ENCODE measurements around the gene MX2. TPM values are rescaled to one million over a fixed set of nuclear protein-coding genes. Genes with fewer than 3 reads are reported as not detected.
A peak's percentile ranks its signal among the peaks of the same experiment; 100 is the strongest.
"Not testable (repeated sequence)": the region's sequence is repeated elsewhere in the genome, so short reads cannot be mapped to it uniquely, and the experiment has no call there.

Gene MX2
- total and polyA plus RNA-seq, 9 of the 15 experiments (the other 6 are each of a cell fraction or from before 2014, with no cell fraction given), result 0.10 to 0.95 (median 0.47) TPM; not detected in 1

DNA sequence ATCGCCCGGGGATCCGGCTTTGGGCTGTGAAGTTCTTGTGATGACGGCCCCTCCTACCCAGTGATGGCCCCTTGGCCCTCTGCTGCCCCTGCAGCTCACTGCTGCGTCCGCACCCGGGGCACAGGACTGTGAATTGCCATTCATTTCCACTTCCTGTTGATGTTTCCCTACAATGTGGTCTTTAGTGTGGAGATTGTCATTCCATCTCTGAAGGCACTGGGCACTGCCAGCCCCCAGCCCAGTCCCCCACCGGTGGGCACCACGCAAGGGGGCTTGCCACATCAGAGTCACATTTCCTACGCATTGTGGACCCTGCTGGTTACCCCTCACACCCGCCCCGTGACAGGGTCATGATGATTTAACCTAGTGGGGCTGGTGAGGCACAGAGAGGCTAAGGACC is 2.5 kb upstream of the MX2 start:
- CTCF ChIA-PET (ENCODE audit: low intra/inter-chr PET ratio), result no interaction called here
- no peak for DNase-seq (ENCODE audit: extremely low read depth in 1 of 4, low spot score in 3 of 4)
- in situ Hi-C loops (cut with MboI), result no loop called here

DNA sequence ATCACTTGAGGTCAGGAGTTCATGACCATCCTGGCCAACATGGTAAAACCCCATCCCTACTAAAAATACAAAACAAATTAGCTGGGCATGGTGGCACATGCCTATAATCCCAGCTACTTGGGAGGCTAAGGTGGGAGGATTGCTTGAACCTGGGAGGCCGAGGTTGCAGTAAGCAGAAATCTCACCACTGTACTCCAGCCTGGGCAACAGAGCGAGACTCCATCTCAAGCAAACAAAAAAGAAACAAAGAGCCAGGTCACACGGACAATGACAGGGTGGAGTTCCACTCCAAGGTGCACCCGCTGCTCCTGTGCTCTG is 2.1 kb upstream of the MX2 start:
- H3K9ac ChIP-seq (ENCODE audit: insufficient read depth in 1 of 2, low read depth in 2 of 2, low read length in 2 of 2); intact Hi-C loops (cut with micrococcal nuclease); ATAC-seq; BruUV-seq (replicated peaks); FAIRE-seq; H3K4me3 ChIP-seq; H4K20me1 ChIP-seq (replicated peaks; ENCODE audit: control insufficient read depth, insufficient read depth, low read length); H3K4me2 ChIP-seq (ENCODE audit: insufficient read depth, low read length); POLR2A ChIA-PET; in situ Hi-C loops (cut with MboI); H2AFZ ChIP-seq (ENCODE audit: low read depth, low read length); H3K36me3 ChIP-seq (ENCODE audit: control insufficient read depth, insufficient read depth, low read length); H3K27ac ChIP-seq (ENCODE audit: extremely low read depth, low read depth, low read length); H3K9me3 ChIP-seq (replicated peaks; ENCODE audit: control insufficient read depth, insufficient read depth, low read depth, low read length); DNase-seq (ENCODE audit: extremely low read depth in 1 of 4, low spot score in 3 of 4); H3K4me1 ChIP-seq (replicated peaks in 1 of 2; ENCODE audit: control insufficient read depth in 2 of 2, insufficient read depth in 2 of 2, low read length in 2 of 2); H3K79me2 ChIP-seq (ENCODE audit: control insufficient read depth, insufficient read depth, low read length); CTCF ChIA-PET (ENCODE audit: low intra/inter-chr PET ratio); H3K9me1 ChIP-seq (ENCODE audit: control insufficient read depth, insufficient read depth, low read length): not testable (repeated sequence)
- H3K27me3 ChIP-seq (ENCODE audit: control insufficient read depth in 2 of 2, insufficient read depth in 2 of 2, low read length in 2 of 2), result peaks cover 12 to 41% of the 10 kb centered on the region in 2 experiments; a peak in 4 of 5 replicates
- 0% methylated on average over 4 of the region's 4 CpGs for WGBS (ENCODE audit: insufficient coverage, low coverage, missing lambda C conversion rate)

More for the DNA sequence above, 2.5 kb upstream of the MX2 start:
- FAIRE-seq (no peak), ATAC-seq (no peak)
- BruUV-seq (replicated peaks), result no TSS peak
- no peaks in the 10 kb centered on the region for H3K9me1 ChIP-seq (ENCODE audit: control insufficient read depth, insufficient read depth, low read length)
- H3K27me3 ChIP-seq (ENCODE audit: control insufficient read depth in 2 of 2, insufficient read depth in 2 of 2, low read length in 2 of 2), result peaks cover 12 to 40% of the 10 kb centered on the region in 2 experiments; a peak in 4 of 5 replicates
- 0% methylated on average over 12 of the region's 12 CpGs for WGBS (ENCODE audit: insufficient coverage, low coverage, missing lambda C conversion rate)
- H3K79me2 ChIP-seq (ENCODE audit: control insufficient read depth, insufficient read depth, low read length), result no peaks in the 10 kb centered on the region
- H3K4me1 ChIP-seq (replicated peaks in 1 of 2; ENCODE audit: control insufficient read depth in 2 of 2, insufficient read depth in 2 of 2, low read length in 2 of 2), result no peaks in the 10 kb centered on the region; a peak in 1 of 5 replicates
- H3K4me3 ChIP-seq, result no peak overlapping the region
- POLR2A ChIA-PET, result no interaction called here
- no peak overlapping the region for H3K9ac ChIP-seq (ENCODE audit: insufficient read depth in 1 of 2, low read depth in 2 of 2, low read length in 2 of 2)
- H3K36me3 ChIP-seq (ENCODE audit: control insufficient read depth, insufficient read depth, low read length), result no peaks in the 10 kb centered on the region
- H4K20me1 ChIP-seq (replicated peaks; ENCODE audit: control insufficient read depth, insufficient read depth, low read length), result no peaks in the 10 kb centered on the region
- intact Hi-C loops (cut with micrococcal nuclease), result no loop called here
- no peak overlapping the region for H3K4me2 ChIP-seq (ENCODE audit: insufficient read depth, low read length)
- H3K27ac ChIP-seq (ENCODE audit: extremely low read depth, low read depth, low read length), result no peak overlapping the region
- no peaks in the 10 kb centered on the region for H3K9me3 ChIP-seq (replicated peaks; ENCODE audit: control insufficient read depth, insufficient read depth, low read depth, low read length)
- TF ChIP-seq, protein P1, sequence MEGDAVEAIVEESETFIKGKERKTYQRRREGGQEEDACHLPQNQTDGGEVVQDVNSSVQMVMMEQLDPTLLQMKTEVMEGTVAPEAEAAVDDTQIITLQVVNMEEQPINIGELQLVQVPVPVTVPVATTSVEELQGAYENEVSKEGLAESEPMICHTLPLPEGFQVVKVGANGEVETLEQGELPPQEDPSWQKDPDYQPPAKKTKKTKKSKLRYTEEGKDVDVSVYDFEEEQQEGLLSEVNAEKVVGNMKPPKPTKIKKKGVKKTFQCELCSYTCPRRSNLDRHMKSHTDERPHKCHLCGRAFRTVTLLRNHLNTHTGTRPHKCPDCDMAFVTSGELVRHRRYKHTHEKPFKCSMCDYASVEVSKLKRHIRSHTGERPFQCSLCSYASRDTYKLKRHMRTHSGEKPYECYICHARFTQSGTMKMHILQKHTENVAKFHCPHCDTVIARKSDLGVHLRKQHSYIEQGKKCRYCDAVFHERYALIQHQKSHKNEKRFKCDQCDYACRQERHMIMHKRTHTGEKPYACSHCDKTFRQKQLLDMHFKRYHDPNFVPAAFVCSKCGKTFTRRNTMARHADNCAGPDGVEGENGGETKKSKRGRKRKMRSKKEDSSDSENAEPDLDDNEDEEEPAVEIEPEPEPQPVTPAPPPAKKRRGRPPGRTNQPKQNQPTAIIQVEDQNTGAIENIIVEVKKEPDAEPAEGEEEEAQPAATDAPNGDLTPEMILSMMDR (IDR thresholded peaks at IDR 0.05 in 2 of 3, conservative IDR thresholded peaks at IDR 0.05 in 1 of 3; ENCODE audit: insufficient read depth in 2 of 3, low read depth in 1 of 3, low read length in 3 of 3), result 0 out of 6 replicates have a peak, but pooled peaks of 1 of the 3 experiments have one; percentile 6
- TF ChIP-seq ZNF644 (tag; IDR thresholded peaks at IDR 0.05; ENCODE audit: low read depth) (no peak), RBM39 (optimal IDR thresholded peaks at IDR 0.05; ENCODE audit: low read depth, low read length) (no peak), SNRNP70 (optimal IDR thresholded peaks at IDR 0.05; ENCODE audit: low read depth, low read length) (no peak), CAMTA2 (CRISPR knock-in tag; conservative IDR thresholded peaks at IDR 0.05) (no peak), TOE1 (IDR thresholded peaks at IDR 0.05; ENCODE audit: borderline replicate concordance) (no peak), TOE1 (CRISPR knock-in tag; IDR thresholded peaks at IDR 0.05; ENCODE audit: borderline replicate concordance, low read depth) (no peak)
- H2AFZ ChIP-seq (ENCODE audit: low read depth, low read length), result no peak overlapping the region

All from K562 (cell line).